Stomach (tissue), 9 donors: ENCODE data around the gene SCGB1D4. TPM values are rescaled to one million over a fixed set of nuclear protein-coding genes. Genes with fewer than 3 reads are reported as not detected.
"Not testable (repeated sequence)": the region's sequence is repeated elsewhere in the genome, so short reads cannot be mapped to it uniquely, and the experiment has no call there.

Experiments
- DNase-seq, 2 donors: peaks; one replicate each; pipeline versions ENCODE4 v3.0.0 to v3.0.0-alpha.2; 2013 to 2019
- H3K27ac ChIP-seq, 5 donors: fragments of 200-600 bp in 4 of 5; sonication (generic) in 4 of 5; one replicate each; pipeline ENCODE4 v1.5.1; 2013 to 2019; ENCODE audit warnings: mild to moderate bottlenecking in 1 of 5, moderate library complexity in 1 of 5
- H3K27me3 ChIP-seq, 3 donors: fragments of 200-600 bp; sonication (generic); one replicate each; pipeline ENCODE4 v1.5.1; 2017 to 2019; ENCODE audit warnings: mixed run types in 1 of 3
- H3K36me3 ChIP-seq, 4 donors: fragments of 200-600 bp; sonication (generic); 1 replicate in 3 of 4; 2 replicates in 1 of 4; pipeline ENCODE4 v1.5.1; 2016 to 2019
- H3K4me1 ChIP-seq, 4 donors: fragments of 200-600 bp; sonication (generic); one replicate each; pipeline ENCODE4 v1.5.1; 2016 to 2019
- H3K4me3 ChIP-seq, 4 donors: fragments of 200-600 bp; sonication (generic) in 3 of 4; one replicate each; pipeline ENCODE4 v1.5.1; 2016 to 2019; ENCODE audit warnings: mild to moderate bottlenecking in 1 of 4
- H3K9me3 ChIP-seq, 4 donors: fragments of 200-600 bp; sonication (generic); one replicate each; pipeline ENCODE4 v1.5.1; 2016 to 2019
- EP300 ChIP-seq: sonication (generic); formaldehyde crosslinking; IDR thresholded peaks from one replicate; pipeline ENCODE4 v1.6.1; 2017; ENCODE audit warnings: antibody characterized with exemption
- POLR2A ChIP-seq, 4 donors: fragments of 450-650 bp; IDR thresholded peaks; one replicate each; pipeline ENCODE4 v1.6.1; 2016; ENCODE audit warnings: antibody characterized with exemption in 4 of 4, control low read depth in 2 of 4, mild to moderate bottlenecking in 1 of 4, moderate library complexity in 1 of 4
- POLR2AphosphoS5 ChIP-seq, 3 donors: sonication (generic); formaldehyde crosslinking; IDR thresholded peaks; one replicate each; pipeline ENCODE4 v1.6.1; 2016; ENCODE audit warnings: antibody characterized with exemption in 3 of 3
- WGBS, 5 donors: extraction: QIAGEN DNeasy Blood & Tissue Kit in 3 of 5; methylation state at CpG; one replicate each; pipeline versions ENCODE4 v1.1.5 to v1.1.7; 2013 to 2018; 5-methylcytosine and 5-hydroxymethylcytosine counted together
- intact Hi-C: fragments of 100-400 bp; cut with DNase I; formaldehyde crosslinking; loops from one replicate; pipeline ENCODE4 v1.15.1; 2023; ENCODE audit warnings: low total_unique reads
- polyA plus RNA-seq, 3 donors: library from polyadenylated mRNA; stranded (reverse); fragments of 200-250 nt; gene quantifications; one replicate each; pipeline ENCODE4 v1.2.3, GENCODE V29; 2013
- total RNA-seq, 5 donors: library from RNA; depleted of rRNA; stranded (reverse); fragments of >200 nt; gene quantifications; one replicate each; pipeline versions ENCODE4 v1.1.0 to v1.2.3, GENCODE V29; 2014 to 2016
- TF ChIP-seq, protein P1 (sequence below), 7 experiments: fragments of 450-650 bp in 4 of 7; fragments of 200-600 bp in 3 of 7; sonication (generic) in 3 of 7; IDR thresholded peaks; one replicate each; pipeline ENCODE4 v1.5.1; 2016 to 2019; ENCODE audit warnings: antibody characterized with exemption in 7 of 7, control low read depth in 2 of 7, mild to moderate bottlenecking in 1 of 7
- donor health status: healthy with polysubstance abuse.
- donor health status: Bipolar disorder and iron deficiency.
- donor health status: healthy.

The SCGB1D4 gene
- total and polyA plus RNA-seq, 8 donors, result not detected

- no peak for DNase-seq
- no peaks in the 10 kb centered on the region for H3K27me3 ChIP-seq
- no peaks in the 10 kb centered on the region for H3K36me3 ChIP-seq
- 75 to 86% (median 85%) methylated on average over 5 of the region's 5 CpGs for WGBS, 5 donors
- intact Hi-C loops, result no loop called here
- H3K4me3 ChIP-seq, result no peak overlapping the region
- H3K9me3 ChIP-seq, result no peaks in the 10 kb centered on the region
- no peak overlapping the region for H3K27ac ChIP-seq
- TF ChIP-seq EP300 (no peak), POLR2A (IDR thresholded peaks at IDR 0.05) (no peak), POLR2AphosphoS5 (IDR thresholded peaks at IDR 0.05) (no peak)
- TF ChIP-seq, protein P1, sequence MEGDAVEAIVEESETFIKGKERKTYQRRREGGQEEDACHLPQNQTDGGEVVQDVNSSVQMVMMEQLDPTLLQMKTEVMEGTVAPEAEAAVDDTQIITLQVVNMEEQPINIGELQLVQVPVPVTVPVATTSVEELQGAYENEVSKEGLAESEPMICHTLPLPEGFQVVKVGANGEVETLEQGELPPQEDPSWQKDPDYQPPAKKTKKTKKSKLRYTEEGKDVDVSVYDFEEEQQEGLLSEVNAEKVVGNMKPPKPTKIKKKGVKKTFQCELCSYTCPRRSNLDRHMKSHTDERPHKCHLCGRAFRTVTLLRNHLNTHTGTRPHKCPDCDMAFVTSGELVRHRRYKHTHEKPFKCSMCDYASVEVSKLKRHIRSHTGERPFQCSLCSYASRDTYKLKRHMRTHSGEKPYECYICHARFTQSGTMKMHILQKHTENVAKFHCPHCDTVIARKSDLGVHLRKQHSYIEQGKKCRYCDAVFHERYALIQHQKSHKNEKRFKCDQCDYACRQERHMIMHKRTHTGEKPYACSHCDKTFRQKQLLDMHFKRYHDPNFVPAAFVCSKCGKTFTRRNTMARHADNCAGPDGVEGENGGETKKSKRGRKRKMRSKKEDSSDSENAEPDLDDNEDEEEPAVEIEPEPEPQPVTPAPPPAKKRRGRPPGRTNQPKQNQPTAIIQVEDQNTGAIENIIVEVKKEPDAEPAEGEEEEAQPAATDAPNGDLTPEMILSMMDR (IDR thresholded peaks at IDR 0.05), result no peak
- peaks cover 0 to 20% (median 15%) of the 10 kb centered on the region in 4 donors for H3K4me1 ChIP-seq
These were observed 34.9 kb upstream of the SCGB1D4 start for GRCh38 chr11:62333768-62334167.

DNA sequence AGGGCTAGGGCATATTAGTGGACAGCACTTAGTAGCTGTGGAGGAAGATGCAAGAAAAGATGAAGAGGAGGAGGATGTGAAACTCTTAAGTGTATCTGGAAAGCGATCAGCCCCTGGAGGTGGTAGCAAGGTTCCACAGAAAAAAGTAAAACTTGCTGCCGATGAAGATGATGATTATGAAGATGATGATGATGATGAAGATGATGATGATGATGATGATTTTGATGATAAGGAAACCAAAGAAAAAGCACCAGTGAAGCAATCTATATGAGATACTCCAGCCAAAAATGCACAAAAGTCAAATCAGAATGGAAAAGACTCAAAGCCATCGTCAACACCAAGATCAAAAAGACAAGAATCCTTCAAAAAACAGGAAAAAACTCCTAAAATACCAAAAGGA is 32.4 kb upstream of the SCGB1D4 start:
- H3K4me1 ChIP-seq, DNase-seq, H3K27ac ChIP-seq, H3K9me3 ChIP-seq, H3K4me3 ChIP-seq, H3K27me3 ChIP-seq, H3K36me3 ChIP-seq, intact Hi-C loops: not testable (repeated sequence)
- 78 to 93% (median 86%) methylated on average over 3 of the region's 3 CpGs for WGBS, 5 donors

GRCh38 chr11:62327541-62327940 is 28.7 kb upstream of the SCGB1D4 start:
- H3K27ac ChIP-seq, intact Hi-C loops, DNase-seq, H3K9me3 ChIP-seq, H3K4me3 ChIP-seq, H3K36me3 ChIP-seq, H3K27me3 ChIP-seq: not testable (repeated sequence)
- peaks cover 0 to 18% (median 0%) of the 10 kb centered on the region in 4 donors for H3K4me1 ChIP-seq
- WGBS, 5 donors, result 84 to 94% (median 91%) methylated on average over 14 of the region's 14 CpGs

DNA sequence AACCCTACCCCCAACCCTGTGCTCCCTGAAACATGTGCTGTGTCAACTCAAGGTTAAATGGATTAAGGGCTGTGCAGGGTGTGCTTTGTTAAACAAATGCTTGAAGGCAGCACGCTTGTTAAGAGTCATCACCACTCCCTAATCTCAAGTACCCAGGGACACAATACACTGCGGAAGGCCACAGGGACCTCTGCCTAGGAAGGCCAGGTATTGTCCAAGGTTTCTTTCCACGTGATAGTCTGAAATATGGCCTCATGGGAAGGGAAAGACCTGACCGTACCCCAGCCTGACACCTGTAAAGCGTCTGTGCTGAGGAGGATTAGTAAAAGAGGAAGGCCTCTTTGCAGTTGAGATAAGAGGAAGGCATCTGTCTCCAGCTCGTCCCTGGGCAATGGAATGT is 27.8 kb upstream of the SCGB1D4 start:
- H3K36me3 ChIP-seq, DNase-seq, intact Hi-C loops, H3K4me3 ChIP-seq, H3K27ac ChIP-seq, H3K9me3 ChIP-seq, H3K27me3 ChIP-seq: not testable (repeated sequence)
- peaks cover 0 to 18% (median 0%) of the 10 kb centered on the region in 4 donors for H3K4me1 ChIP-seq
- 19 to 35% (median 25%) methylated on average over 6 of the region's 6 CpGs for WGBS, 5 donors
- peak in 2 of 3 donors; percentile 5 to 9 for TF ChIP-seq POLR2AphosphoS5 (IDR thresholded peaks at IDR 0.05)

DNA sequence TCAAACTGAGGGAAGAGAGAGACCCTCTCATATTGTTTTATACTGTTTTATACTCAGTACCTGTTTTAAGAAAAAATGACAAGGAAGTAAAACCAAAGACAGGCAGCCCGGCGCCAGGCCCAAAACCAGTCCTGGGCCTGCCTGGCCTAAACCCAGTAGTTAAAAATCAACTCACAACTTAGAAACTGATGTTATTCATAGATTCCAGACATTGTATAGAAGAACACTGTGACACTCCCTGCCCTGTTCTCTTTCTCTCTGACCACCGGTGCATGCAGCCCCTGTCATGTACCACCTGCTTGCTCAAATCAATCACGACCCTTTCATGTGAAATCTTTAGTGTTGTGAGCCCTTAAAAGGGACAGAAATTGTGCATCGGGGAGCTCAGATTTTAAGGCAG is 26.9 kb upstream of the SCGB1D4 start:
- H3K27me3 ChIP-seq, DNase-seq, H3K27ac ChIP-seq, H3K9me3 ChIP-seq, intact Hi-C loops, H3K4me3 ChIP-seq, H3K36me3 ChIP-seq: not testable (repeated sequence)
- peaks cover 0 to 18% (median 0%) of the 10 kb centered on the region in 4 donors for H3K4me1 ChIP-seq
- 35 to 59% (median 40%) methylated on average over 5 of the region's 5 CpGs for WGBS, 5 donors

DNA sequence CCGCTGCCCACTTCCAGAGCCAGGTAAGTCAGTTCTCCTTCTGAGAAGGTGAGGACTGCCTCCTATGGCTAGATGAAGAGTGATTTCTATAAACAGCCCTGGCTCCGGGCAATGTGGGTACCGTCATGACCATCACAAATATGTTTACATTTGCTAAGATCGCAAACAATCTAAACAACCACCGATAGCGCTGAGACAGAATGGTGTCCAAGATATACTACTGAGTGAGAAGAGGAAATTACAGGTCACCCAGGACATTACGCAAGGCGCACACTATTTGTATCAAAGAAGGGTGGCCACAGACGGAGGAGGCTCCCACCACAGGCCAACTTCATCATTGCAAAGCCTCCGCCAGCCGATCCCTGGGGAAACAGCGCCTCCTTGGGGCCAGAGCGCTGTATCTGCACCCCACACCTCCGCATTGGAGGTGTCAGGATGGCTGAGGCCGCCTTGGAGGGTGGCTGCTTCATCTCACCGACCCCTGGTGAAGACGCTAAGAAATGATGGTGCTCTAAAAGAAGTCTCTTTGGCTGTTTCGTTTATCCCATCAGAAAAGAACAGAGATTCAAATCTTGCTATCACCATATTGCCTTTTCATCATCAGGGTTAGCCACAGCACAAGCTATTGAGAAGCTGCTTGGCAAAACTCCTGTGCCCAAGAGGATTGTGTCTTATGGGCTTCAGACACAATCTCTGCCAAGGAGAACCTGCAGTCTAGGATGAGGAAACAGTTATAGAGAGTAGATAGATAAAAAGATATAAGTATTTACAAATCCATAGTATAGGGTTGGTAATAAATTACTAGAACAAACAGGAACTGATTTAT is 26.1 kb upstream of the SCGB1D4 start:
- intact Hi-C loops, result no loop called here
- no peak overlapping the region for H3K27ac ChIP-seq
- H3K36me3 ChIP-seq, result no peaks in the 10 kb centered on the region
- peaks cover 0 to 7% (median 0%) of the 10 kb centered on the region in 3 donors for H3K27me3 ChIP-seq
- TF ChIP-seq EP300 (no peak), POLR2A (IDR thresholded peaks at IDR 0.05) (no peak)
- TF ChIP-seq, protein P1 (IDR thresholded peaks at IDR 0.05), result peak in 3 of 7 experiments; percentile 13 to 28 (median 22)
- WGBS, 5 donors, result 44 to 62% (median 50%) methylated on average over 18 of the region's 18 CpGs
- no peak overlapping the region for H3K4me3 ChIP-seq
- no peaks in the 10 kb centered on the region for H3K9me3 ChIP-seq
- peak in 1 of 2 donors; percentile 66 for DNase-seq
- H3K4me1 ChIP-seq, result peaks cover 0 to 18% (median 0%) of the 10 kb centered on the region in 4 donors
